DOHH2 (cell line): Measurements from ENCODE around the gene TEX261.
A peak's percentile ranks its signal among the peaks of the same experiment; 100 is the strongest.

Experiments used
- H3F3A ChIP-seq: fragments of 200-600 bp; sonication (generic), shearing (Covaris generic); 2 replicates; pipeline ENCODE4 v1.6.0; 2016; ENCODE audit warnings: antibody characterized with exemption, mild to moderate bottlenecking; ENCODE audit not compliant: control insufficient read depth, insufficient read depth
- H3K27ac ChIP-seq: fragments of 200-600 bp; sonication (generic); 2 replicates; pipeline ENCODE4 v1.5.1; 2014; ENCODE audit warnings: low read depth, mild to moderate bottlenecking, low read length, moderate library complexity
- H3K27me3 ChIP-seq: fragments of 200-600 bp; sonication (generic); 2 replicates; pipeline ENCODE4 v1.6.1; 2014; ENCODE audit warnings: mild to moderate bottlenecking, low read length, mixed read lengths; ENCODE audit not compliant: control insufficient read depth
- H3K36me3 ChIP-seq: fragments of 200-600 bp; sonication (generic); 2 replicates; pipeline ENCODE4 v1.6.1; 2014; ENCODE audit warnings: mild to moderate bottlenecking, low read length, moderate library complexity, mixed read lengths; ENCODE audit not compliant: control insufficient read depth
- H3K4me1 ChIP-seq: fragments of 200-600 bp; sonication (generic); 2 replicates; pipeline ENCODE4 v1.6.1; 2014; ENCODE audit warnings: mild to moderate bottlenecking, low read length, mixed read lengths; ENCODE audit not compliant: control insufficient read depth
- H3K4me2 ChIP-seq: fragments of 200-600 bp; sonication (generic); 2 replicates; pipeline ENCODE4 v1.6.0; 2014; ENCODE audit warnings: mild to moderate bottlenecking, low read length, moderate library complexity
- H3K4me3 ChIP-seq: fragments of 200-600 bp; sonication (generic); 2 replicates; pipeline ENCODE4 v1.5.1; 2014; ENCODE audit warnings: mild to moderate bottlenecking, low read length, mixed read lengths
- H3K79me2 ChIP-seq: fragments of 200-600 bp; sonication (generic); 2 replicates; pipeline ENCODE4 v1.6.1; 2014; ENCODE audit warnings: mild to moderate bottlenecking, low read length, mixed read lengths; ENCODE audit not compliant: control insufficient read depth
- H3K9me2 ChIP-seq: fragments of 200-600 bp; sonication (generic); replicated peaks from 2 replicates; pipeline ENCODE4 v1.6.1; 2014; ENCODE audit warnings: mild to moderate bottlenecking, low read length, mixed read lengths; ENCODE audit not compliant: control insufficient read depth
- H3K9me3 ChIP-seq: fragments of 200-600 bp; sonication (generic); 2 replicates; pipeline ENCODE4 v1.6.1; 2014; ENCODE audit warnings: antibody characterized with exemption, low read length, mixed read lengths; ENCODE audit not compliant: control insufficient read depth, insufficient read depth
- H4K20me1 ChIP-seq: fragments of 200-600 bp; sonication (generic); 2 replicates; pipeline ENCODE4 v1.6.0; 2014; ENCODE audit warnings: low read depth, mild to moderate bottlenecking, antibody characterized with exemption, low read length, moderate library complexity; ENCODE audit not compliant: control insufficient read depth, insufficient read depth
- EZH2phosphoT487 ChIP-seq: fragments of 200-600 bp; sonication (generic); IDR thresholded peaks from 2 replicates; pipeline ENCODE4 v1.6.1; 2017; ENCODE audit warnings: borderline replicate concordance, mild to moderate bottlenecking, antibody characterized with exemption, low read length, moderate library complexity, mixed read lengths
- TF ChIP-seq, protein P1 (sequence below): fragments of 200-600 bp; sonication (generic); IDR thresholded peaks from one replicate; pipeline ENCODE4 v1.5.1; 2014; ENCODE audit warnings: antibody characterized with exemption, mild to moderate bottlenecking, low read depth, low read length; ENCODE audit not compliant: poor library complexity, severe bottlenecking

TEX261 gene

DNA sequence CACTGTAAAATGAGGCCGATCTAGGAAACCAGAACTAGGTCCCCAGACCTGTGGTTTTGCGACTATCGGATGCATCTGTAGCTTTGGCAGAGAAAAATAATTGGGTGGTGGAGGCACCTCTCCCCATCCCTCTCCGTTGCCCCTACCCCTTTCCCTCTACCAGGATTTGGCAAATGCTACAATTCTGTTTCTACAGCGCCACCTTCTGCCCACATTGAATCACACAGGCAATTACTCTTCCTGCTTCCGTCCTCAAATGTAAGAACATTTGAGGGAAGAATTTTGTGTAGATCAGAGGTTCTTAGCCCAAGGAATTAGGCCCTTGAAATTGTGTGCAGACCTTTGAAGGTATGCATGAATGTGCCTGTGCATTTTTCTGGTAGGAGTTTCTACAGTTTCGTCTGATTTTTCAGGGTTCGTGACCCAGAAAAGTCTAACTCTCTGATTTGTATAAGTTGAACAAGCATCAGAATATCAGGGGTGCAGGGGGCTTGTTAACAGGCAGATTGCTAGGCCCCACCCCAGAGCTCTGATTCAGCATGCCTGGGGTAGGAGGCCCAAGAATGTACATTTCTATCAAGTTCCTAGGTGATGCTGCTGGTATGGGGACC lies 47.7 kb downstream of the TEX261 start:
- Histone ChIP-seq H3F3A (peaks cover 5% of the 10 kb centered on the region; the same call in 1 of the 2 replicates), H3K36me3 (no peaks in the 10 kb centered on the region), H3K27me3 (no peaks in the 10 kb centered on the region), H4K20me1 (no peaks in the 10 kb centered on the region), H3K4me3 (peak overlapping the region; percentile 81), H3K9me3 (no peaks in the 10 kb centered on the region), H3K9me2 (no peaks in the 10 kb centered on the region), H3K27ac (no peak overlapping the region), H3K4me1 (peaks cover 22% of the 10 kb centered on the region), H3K79me2 (0 out of 2 replicates have a peak, but pooled peaks cover 3% of the 10 kb centered on the region), H3K4me2 (peak overlapping the region; percentile 92)
- TF ChIP-seq, protein P1, sequence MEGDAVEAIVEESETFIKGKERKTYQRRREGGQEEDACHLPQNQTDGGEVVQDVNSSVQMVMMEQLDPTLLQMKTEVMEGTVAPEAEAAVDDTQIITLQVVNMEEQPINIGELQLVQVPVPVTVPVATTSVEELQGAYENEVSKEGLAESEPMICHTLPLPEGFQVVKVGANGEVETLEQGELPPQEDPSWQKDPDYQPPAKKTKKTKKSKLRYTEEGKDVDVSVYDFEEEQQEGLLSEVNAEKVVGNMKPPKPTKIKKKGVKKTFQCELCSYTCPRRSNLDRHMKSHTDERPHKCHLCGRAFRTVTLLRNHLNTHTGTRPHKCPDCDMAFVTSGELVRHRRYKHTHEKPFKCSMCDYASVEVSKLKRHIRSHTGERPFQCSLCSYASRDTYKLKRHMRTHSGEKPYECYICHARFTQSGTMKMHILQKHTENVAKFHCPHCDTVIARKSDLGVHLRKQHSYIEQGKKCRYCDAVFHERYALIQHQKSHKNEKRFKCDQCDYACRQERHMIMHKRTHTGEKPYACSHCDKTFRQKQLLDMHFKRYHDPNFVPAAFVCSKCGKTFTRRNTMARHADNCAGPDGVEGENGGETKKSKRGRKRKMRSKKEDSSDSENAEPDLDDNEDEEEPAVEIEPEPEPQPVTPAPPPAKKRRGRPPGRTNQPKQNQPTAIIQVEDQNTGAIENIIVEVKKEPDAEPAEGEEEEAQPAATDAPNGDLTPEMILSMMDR: peak; percentile 96
- TF ChIP-seq EZH2phosphoT487: no peak

DNA sequence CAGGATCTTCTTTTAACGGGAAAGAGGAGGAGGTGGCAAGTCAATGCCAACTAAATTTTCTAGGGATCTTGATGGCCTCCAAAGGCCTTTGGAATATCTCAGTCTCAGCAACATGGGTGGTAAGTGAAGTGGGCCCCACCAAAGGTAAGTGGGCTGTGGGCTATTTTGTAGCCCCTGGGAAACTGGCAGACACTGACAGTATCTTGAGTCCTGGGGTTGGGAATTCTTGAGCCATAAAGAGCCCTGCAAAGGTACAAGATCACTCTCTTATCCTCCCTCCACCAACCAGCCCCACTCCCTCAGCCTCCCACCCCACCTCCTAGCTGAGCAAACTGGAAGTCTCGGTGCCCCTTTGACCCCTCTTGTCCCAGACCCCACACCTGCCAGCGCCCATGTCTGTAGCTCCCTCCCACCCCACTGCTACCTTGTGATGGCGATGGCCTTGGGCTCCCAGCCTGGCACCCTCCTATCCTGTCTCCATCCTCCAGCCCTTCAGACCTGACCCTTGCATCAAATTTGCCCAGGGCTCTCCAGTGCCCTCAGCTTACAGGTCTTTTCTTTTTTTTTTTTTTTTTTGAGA lies 50.5 kb downstream of the TEX261 start:
- Histone ChIP-seq H3K36me3 (no peaks in the 10 kb centered on the region), H3F3A (no peaks in the 10 kb centered on the region), H3K9me2 (no peaks in the 10 kb centered on the region), H3K4me1 (peaks cover 22% of the 10 kb centered on the region), H4K20me1 (no peaks in the 10 kb centered on the region), H3K27ac (no peak overlapping the region), H3K4me3 (no peak overlapping the region), H3K79me2 (0 out of 2 replicates have a peak, but pooled peaks cover 3% of the 10 kb centered on the region), H3K27me3 (no peaks in the 10 kb centered on the region), H3K4me2 (no peak overlapping the region), H3K9me3 (no peaks in the 10 kb centered on the region)
- no peak for TF ChIP-seq EZH2phosphoT487
- TF ChIP-seq, protein P1: no peak

DNA sequence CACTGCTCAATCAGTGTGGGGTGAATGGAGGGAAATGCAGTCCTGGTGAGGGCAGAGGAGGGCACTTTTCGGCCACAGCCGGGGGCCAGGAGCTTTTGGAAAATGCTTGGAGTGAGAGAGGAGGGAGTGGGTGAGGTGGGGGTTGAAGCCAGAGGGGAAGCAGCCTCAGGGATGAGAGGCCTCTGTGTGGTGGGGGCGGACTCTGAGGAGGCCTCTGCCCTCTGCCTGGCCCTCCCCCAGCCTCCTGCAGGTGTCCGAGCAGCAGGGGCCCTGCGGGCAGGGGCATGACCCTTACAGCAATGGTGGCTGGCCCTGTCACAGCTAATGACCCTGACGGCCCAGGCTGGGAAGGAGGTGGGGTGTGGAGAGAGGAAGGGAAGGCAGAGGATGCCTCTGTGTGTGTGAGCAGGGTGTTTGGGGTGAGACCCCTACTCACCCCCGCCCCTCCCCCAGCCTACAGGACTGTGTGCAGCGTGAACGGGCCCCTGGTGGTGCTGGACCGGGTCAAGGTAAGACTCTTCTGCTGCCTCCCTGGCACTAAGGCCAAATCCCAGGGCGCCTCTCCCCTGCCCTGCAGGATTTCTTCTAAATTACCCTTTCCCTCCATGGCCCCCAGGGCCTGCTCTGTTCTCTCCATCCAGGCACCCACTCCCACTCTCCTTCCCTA lies 51.3 kb downstream of the TEX261 start:
- Histone ChIP-seq H4K20me1 (no peaks in the 10 kb centered on the region), H3K9me3 (no peaks in the 10 kb centered on the region), H3K27ac (no peak overlapping the region), H3F3A (no peaks in the 10 kb centered on the region), H3K9me2 (no peaks in the 10 kb centered on the region), H3K36me3 (no peaks in the 10 kb centered on the region), H3K4me2 (no peak overlapping the region), H3K27me3 (no peaks in the 10 kb centered on the region), H3K79me2 (0 out of 2 replicates have a peak, but pooled peaks cover 3% of the 10 kb centered on the region), H3K4me1 (peaks cover 20% of the 10 kb centered on the region), H3K4me3 (no peak overlapping the region)
- no peak for TF ChIP-seq EZH2phosphoT487
- TF ChIP-seq, protein P1: no peak
